Breast epithelium (tissue), 3 donors: ENCODE data around the gene S1PR4.

Source experiments
- POLR2AphosphoS5 ChIP-seq, 3 donors: sonication (generic); formaldehyde crosslinking; IDR thresholded peaks; one replicate each; pipeline ENCODE4 v1.6.1; 2017; ENCODE audit warnings: antibody characterized with exemption in 3 of 3
- TF ChIP-seq, protein P1 (sequence below), 3 donors: fragments of 450-650 bp; IDR thresholded peaks; one replicate each; pipeline ENCODE4 v1.5.1; 2016 to 2017; ENCODE audit warnings: antibody characterized with exemption in 3 of 3, mild to moderate bottlenecking in 3 of 3, moderate library complexity in 3 of 3

DNA sequence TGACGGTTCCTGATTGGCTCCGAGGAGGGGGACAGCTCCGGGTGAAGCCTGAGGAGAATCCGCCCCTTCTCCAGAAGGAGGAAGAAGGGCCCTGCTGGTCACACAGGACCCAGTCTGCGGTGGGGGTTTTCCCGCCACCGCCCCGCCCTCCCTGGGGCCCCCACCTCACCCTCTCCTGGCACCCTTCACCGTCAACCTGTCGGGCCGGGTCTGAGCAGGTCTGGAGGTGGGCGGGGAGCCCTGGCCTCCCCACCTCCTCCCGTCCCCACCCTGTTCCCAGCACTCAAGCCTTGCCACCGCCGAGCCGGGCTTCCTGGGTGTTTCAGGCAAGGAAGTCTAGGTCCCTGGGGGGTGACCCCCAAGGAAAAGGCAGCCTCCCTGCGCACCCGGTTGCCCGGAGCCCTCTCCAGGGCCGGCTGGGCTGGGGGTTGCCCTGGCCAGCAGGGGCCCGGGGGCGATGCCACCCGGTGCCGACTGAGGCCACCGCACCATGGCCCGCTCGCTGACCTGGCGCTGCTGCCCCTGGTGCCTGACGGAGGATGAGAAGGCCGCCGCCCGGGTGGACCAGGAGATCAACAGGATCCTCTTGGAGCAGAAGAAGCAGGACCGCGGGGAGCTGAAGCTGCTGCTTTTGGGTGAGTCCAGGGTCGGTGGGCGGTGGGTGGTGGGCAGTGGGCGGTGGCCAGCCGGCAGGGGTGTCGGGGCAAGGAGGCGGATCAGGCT is 42.4 kb upstream of the S1PR4 start, which contains the start of gene GNA15:
- TF ChIP-seq, protein P1, sequence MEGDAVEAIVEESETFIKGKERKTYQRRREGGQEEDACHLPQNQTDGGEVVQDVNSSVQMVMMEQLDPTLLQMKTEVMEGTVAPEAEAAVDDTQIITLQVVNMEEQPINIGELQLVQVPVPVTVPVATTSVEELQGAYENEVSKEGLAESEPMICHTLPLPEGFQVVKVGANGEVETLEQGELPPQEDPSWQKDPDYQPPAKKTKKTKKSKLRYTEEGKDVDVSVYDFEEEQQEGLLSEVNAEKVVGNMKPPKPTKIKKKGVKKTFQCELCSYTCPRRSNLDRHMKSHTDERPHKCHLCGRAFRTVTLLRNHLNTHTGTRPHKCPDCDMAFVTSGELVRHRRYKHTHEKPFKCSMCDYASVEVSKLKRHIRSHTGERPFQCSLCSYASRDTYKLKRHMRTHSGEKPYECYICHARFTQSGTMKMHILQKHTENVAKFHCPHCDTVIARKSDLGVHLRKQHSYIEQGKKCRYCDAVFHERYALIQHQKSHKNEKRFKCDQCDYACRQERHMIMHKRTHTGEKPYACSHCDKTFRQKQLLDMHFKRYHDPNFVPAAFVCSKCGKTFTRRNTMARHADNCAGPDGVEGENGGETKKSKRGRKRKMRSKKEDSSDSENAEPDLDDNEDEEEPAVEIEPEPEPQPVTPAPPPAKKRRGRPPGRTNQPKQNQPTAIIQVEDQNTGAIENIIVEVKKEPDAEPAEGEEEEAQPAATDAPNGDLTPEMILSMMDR (IDR thresholded peaks at IDR 0.05), result no peak
- TF ChIP-seq POLR2AphosphoS5 (IDR thresholded peaks at IDR 0.05), result no peak
